OCI-M1 (cell line): ENCODE measurements around the gene PDE6D.
A peak's percentile ranks its signal among the peaks of the same experiment; 100 is the strongest.

Experiments used
- DNase-seq: peaks from one replicate; lab custom pipeline; 2025; lab: John Stamatoyannopoulos, UW

PDE6D gene

GRCh38 chr2:231780909-231781797 is at the start of gene PDE6D:
Gene PDE6D, minus strand, starts transcription at chr2:231781282. Its CDS starts 168 bp downstream, at chr2:231781114.
- peak; percentile 98 for DNase-seq

DNA sequence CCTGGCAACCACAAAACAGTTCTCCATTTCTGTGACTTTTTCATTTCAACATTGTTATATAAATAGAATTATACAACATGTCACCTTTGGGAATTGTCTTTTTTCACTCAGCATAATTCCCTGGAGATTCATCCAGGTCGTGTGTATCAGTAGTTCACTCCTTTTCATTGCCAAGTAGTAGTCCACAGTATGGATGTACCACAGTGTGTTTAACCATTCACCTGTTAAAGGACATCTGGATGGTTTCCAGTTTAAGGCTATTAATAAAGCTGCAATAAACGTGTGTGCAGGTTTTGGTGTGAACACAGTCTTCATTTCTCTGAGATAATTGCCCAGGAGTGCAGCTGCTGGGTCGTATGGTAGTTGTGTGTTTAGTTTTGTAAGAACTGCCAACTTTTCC is 40.8 kb upstream of the PDE6D start:
- DNase-seq: no peak

GRCh38 chr2:231820786-231821303 is 39.8 kb upstream of the PDE6D start:
- DNase-seq: no peak

GRCh38 chr2:231819447-231820042 is 38.5 kb upstream of the PDE6D start:
- no peak for DNase-seq

- DNase-seq: no peak
These were observed 35.4 kb upstream of the PDE6D start for GRCh38 chr2:231816327-231817026.

GRCh38 chr2:231810905-231811304 is 29.8 kb upstream of the PDE6D start:
- DNase-seq: no peak

GRCh38 chr2:231807020-231807419 is 25.9 kb upstream of the PDE6D start:
- no peak for DNase-seq

DNA sequence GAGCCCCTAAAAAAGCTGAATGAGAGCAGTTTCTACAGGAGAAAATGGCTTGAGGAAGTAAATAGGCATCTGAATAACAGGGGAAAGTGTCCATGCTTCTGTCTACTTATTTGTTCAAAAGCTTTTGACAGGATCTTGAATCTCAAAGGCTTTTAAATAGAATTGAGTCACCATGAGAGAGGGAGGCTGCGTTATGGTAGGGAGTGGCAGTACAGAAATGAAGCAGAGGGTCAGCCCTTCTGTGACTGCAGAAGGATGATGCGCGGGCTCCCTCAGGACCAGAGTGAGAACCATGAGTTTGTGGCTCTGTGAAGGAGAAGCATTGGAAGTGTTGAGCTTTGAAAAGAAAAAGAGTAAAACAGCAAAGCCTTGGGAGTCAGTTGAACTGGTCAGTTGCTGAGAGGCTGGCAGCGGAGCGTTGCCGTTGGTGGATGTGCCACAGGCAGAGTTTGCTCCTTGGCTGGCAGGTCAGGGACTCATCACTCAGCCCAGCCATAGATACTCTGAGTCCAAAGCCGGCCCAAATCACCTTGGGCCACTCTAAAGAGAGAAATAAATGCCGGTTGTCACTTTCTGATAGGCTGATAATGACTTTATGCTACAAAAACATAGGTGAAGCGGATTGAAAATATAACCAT is 22.5 kb upstream of the PDE6D start:
- DNase-seq: no peak

- DNase-seq: peak; percentile 62
These were observed 19.5 kb upstream of the PDE6D start for GRCh38 chr2:231800493-231801091.

DNA sequence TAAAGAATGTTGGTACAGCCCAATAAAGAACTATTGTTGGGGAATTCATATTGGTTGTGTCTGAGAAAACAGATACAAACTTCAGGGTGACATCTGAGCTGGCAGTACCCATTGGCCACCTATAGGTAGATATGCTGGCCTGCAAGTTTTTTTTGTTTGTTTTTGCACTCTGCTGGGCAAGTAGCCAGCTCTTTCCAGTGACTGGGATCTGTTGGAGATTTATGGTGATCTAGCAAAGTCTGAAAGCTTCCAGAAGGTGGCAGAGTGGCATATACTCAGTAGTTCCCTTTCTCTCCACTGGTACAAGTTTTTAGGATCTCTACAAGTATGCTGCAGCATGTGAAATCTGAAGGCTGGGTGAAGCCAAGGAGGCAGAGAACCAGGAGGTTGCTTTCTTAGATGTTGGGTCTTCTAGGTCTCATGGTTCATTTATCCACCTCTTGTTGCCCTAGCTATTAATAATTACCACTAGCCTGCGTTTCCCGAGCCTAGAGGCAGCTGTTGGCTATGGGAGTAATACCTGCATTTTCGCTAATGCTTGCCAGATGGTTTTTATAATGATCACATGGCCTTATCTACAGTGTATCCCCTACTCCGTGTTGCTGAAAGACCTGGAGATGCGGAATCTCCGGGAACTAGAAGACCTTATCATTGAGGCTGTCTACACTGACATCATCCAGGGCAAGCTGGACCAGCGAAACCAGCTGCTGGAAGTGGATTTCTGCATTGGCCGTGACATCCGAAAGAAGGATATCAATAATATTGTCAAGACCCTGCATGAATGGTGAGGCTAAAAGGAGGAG is 14.6 kb upstream of the PDE6D start:
- peak; percentile 39 for DNase-seq

DNA sequence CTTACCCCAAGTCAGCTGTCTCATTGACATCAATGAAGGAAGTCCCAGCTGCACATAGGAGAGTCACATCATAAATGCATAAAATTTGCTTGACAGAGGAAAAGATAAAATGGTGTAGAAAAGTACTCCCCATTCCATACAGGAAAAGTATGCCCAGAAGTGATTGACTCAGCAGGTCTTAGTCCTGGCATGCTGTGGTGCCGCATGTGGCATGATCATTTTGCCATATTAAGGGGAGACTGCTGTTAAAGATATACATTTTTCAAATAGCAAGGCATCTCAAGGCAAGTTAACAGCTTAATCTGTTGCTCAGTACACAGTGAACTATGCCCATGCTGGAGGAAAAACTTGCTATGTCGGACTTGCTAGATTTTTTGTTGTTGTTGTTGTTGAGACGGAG is 13.3 kb upstream of the PDE6D start:
- no peak for DNase-seq

DNA sequence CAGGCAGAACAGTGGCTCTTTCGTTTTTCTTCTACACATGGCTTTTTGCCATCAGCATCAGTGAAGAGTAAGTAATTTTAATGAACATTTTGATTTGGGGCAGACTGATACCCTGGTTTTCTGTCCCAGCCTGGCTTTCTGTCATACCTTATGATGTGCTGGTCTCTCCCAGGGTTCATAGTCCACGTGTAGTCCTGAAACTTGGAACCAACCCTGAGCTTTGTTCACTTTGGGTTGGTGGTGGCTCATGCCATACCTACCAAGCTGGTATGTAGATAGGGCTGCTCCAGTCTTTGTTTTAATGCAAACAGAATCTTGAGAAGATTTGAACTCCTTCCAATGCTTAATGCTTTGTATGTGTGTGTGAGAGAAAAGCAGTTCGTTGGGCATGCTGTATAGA is 10.0 kb upstream of the PDE6D start:
- DNase-seq: no peak

- DNase-seq: no peak
These were observed 5.8 kb upstream of the PDE6D start for GRCh38 chr2:231786917-231787292.

DNA sequence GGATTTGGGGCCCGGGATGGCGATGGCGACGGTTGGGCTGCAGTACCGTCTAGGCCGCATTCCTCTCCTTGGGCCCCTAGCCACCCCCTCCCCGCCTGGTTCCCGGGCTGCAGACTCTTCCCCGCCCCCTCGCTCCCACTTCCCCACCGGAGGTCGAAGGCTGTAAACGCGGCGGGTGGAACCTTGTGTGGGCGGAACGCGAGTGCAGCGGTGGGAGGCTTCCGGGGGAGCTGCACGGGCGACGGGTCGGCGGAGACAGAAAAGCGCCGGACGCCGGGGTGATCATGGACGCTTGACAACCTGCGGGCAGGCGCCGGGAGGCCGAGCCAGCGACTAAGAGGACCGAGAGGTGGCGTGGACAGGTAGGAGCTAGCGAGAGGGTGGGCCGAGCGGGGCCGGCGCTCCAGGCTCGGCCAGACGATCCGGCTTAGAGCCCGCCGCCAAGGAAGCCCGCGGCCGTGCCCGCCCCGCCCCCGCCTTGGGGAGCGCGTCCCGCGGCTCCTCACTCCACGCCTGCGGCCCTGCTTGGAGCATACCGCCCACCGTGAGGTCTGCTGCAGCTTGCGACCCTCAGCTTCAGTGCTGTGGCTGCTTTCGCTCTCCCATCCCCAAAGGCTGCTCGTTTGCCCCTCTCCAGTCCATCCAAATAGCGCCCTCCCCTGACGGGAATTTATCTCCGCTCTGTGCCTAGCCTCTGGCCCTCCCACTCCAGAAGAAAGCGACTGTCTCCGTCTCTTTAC is 5.3 kb upstream of the PDE6D start, which contains the start of gene COPS7B:
COPS7B (plus strand) TSS at position 269 of the 740 bp plus-strand sequence. CDS start 2,126 bp downstream, outside the sequence.
- DNase-seq: peak; percentile 89

- no peak for DNase-seq
These were observed 4.7 kb upstream of the PDE6D start for GRCh38 chr2:231785822-231786176.

DNA sequence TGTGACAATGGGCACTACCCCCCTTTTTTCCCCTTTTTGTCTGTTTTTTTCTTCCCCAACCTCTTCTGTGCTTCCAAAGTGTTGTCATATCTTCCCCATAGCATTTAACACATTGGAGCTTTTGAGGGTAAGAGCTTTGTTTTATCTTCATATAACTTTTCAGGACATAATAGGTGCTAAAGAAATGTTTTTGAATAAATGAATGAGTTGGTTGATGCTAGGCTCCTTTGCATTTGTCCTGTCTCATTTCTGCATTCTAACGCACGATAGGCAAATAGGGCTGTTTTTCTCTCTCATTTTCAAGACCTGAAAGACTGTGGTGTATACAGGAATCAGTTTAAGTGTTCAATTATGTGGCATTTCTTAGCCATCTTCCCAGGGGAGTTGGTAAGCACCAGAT is 4.3 kb upstream of the PDE6D start:
- no peak for DNase-seq

DNA sequence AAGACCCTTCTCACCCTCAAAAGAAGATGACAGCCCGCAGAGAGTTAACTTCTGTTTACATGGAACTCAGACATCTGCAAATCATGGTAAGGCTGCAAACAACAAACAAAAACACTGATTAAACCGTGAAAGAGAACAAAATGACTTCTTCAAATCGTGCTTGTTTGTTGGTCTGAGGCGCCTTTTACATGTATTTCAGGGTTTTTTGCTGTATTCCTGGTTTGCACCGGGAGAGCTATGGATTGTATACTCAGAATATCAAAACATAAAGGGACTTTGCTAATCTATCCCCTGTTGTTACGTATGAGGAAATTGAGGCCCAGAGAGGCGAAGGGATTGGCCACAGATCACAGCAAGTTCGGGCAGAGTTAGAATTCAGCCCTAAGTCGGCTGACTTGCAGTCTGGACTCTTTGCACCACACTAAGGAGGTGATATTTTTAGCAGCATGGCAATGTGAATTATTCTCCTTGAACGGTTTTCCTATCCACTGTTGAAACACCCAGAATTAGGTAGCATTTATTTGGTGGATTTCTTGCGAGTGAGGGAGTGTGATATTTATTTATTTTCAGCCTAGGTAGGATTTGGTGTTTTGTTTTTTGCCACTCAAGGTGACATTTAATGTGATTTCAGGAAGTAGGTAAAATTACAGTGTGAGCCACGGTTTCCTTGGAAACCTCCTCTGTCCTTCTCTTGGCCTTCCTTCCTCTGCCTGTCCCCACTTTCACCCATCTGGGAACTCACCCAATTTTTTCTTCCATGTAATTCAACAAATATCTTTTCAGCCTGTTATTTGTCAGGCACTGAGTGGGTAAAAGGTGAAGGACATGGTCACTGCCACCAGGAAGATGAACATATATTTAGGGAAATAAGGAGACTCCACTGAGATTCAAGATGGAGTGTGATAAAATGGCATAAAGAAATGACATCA is 980 bp upstream of the PDE6D start:
- peak; percentile 65 for DNase-seq

- DNase-seq: peak; percentile 43
These were observed 766 bp downstream of the PDE6D start for GRCh38 chr2:231780123-231780908.
